Uterus (tissue), 4 donors: ENCODE results near the gene RD3L. TPM values are rescaled to one million over a fixed set of nuclear protein-coding genes. Genes with fewer than 3 reads are reported as not detected.
"Not testable (repeated sequence)": the region's sequence is repeated elsewhere in the genome, so short reads cannot be mapped to it uniquely, and the experiment has no call there.

ENCODE experiments used
- DNase-seq, 2 donors: peaks; one replicate each; pipeline ENCODE4 v3.0.0-alpha.2; 2019 to 2020
- H3K27ac ChIP-seq, 2 donors: fragments of 200-600 bp; sonication (generic); 1 replicate in 1 of 2; 2 replicates in 1 of 2; pipeline ENCODE4 v1.5.1; 2016 to 2018
- H3K27me3 ChIP-seq, 2 donors: fragments of 200-600 bp; sonication (generic); one replicate each; pipeline ENCODE4 v1.5.1; 2018 to 2019; ENCODE audit warnings: control low read depth in 1 of 2
- H3K36me3 ChIP-seq, 2 donors: fragments of 200-600 bp; sonication (generic); one replicate each; pipeline ENCODE4 v1.5.1; 2019; ENCODE audit warnings: control low read depth in 1 of 2
- H3K4me1 ChIP-seq, 2 donors: fragments of 200-600 bp; sonication (generic); one replicate each; pipeline ENCODE4 v1.5.1; 2018 to 2019; ENCODE audit warnings: control low read depth in 1 of 2
- H3K4me3 ChIP-seq, 2 donors: fragments of 200-600 bp; sonication (generic); 1 replicate in 1 of 2; 2 replicates in 1 of 2; pipeline ENCODE4 v1.5.1; 2018 to 2019; ENCODE audit warnings: mild to moderate bottlenecking in 1 of 2
- H3K9me3 ChIP-seq, 2 donors: fragments of 200-600 bp; sonication (generic); one replicate each; pipeline ENCODE4 v1.5.1; 2019; ENCODE audit warnings: control low read depth in 1 of 2
- POLR2A ChIP-seq, 2 donors: fragments of 450-650 bp; IDR thresholded peaks; one replicate each; pipeline ENCODE4 v1.6.1; 2016; ENCODE audit warnings: antibody characterized with exemption in 2 of 2, mild to moderate bottlenecking in 1 of 2, moderate library complexity in 1 of 2
- intact Hi-C: fragments of 100-400 bp; cut with DNase I; formaldehyde crosslinking; loops from one replicate; pipeline ENCODE4 v1.15.1; 2023; ENCODE audit warnings: low total_unique reads
- total RNA-seq, 4 donors: library from RNA; depleted of rRNA in 3 of 4; stranded (reverse); fragments of >200 nt in 3 of 4; gene quantifications; one replicate each; pipeline versions ENCODE4 v1.1.0 to v1.2.4, GENCODE V29; 2014 to 2023
- TF ChIP-seq, protein P1 (sequence below), 4 experiments: fragments of 200-600 bp in 2 of 4; fragments of 450-650 bp in 2 of 4; sonication (generic) in 2 of 4; IDR thresholded peaks; one replicate each; pipeline ENCODE4 v1.5.1; 2016 to 2019; ENCODE audit warnings: antibody characterized with exemption in 4 of 4, mild to moderate bottlenecking in 2 of 4, moderate library complexity in 1 of 4
- donor health status: DM: yes; HTN: yes; CAD: no.

RD3L gene
- total RNA-seq, 4 donors from 2014 or later = not detected

DNA sequence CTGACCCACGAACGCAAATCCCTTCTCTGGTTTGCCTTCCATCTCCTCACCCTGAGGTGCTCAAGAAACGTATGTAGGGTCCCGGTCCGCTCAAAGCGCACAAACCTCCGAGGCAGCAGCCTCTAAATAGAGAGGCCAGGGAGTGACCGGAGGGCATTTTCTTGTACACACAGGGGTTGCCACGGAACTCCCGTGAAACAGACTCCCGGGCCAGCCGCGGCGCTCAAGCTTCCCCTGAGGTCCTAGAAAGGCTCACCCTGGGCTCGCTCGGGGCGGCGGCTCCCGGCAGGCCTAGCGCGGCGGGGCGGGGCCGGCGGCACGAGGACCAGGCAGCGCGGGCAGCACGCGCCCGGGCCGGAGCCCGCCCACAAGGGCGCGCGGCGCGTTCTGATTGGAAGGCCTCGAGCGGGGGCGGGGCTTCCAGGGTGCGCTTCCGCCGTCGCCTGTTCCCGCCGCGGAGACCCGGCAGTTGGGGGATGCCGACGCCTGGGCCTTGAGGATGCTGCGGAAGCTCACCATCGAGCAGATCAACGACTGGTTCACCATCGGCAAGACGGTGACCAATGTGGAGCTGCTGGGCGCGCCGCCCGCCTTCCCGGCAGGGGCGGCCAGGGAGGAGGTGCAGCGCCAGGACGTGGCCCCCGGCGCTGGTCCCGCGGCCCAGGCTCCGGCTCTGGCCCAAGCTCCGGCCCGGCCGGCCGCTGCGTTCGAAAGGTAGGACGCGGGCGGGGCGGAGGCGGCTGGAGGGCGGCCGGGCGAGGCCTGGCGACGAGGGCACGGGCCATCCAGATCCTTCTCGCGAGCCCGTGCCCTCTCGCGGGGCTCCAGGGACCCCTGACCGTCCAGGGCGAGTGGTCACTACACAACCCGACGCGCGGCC is 14.1 kb downstream of the RD3L start, which contains the start of gene TDRD9:
TDRD9 (plus strand) TSS at position 446 of the 880 bp plus-strand sequence; CDS start at position 500, 54 bp downstream.
- peaks cover 0 to under 1% of the 10 kb centered on the region in 2 donors for H3K27me3 ChIP-seq
- TF ChIP-seq, protein P1, sequence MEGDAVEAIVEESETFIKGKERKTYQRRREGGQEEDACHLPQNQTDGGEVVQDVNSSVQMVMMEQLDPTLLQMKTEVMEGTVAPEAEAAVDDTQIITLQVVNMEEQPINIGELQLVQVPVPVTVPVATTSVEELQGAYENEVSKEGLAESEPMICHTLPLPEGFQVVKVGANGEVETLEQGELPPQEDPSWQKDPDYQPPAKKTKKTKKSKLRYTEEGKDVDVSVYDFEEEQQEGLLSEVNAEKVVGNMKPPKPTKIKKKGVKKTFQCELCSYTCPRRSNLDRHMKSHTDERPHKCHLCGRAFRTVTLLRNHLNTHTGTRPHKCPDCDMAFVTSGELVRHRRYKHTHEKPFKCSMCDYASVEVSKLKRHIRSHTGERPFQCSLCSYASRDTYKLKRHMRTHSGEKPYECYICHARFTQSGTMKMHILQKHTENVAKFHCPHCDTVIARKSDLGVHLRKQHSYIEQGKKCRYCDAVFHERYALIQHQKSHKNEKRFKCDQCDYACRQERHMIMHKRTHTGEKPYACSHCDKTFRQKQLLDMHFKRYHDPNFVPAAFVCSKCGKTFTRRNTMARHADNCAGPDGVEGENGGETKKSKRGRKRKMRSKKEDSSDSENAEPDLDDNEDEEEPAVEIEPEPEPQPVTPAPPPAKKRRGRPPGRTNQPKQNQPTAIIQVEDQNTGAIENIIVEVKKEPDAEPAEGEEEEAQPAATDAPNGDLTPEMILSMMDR (IDR thresholded peaks at IDR 0.05) = no peak
- TF ChIP-seq POLR2A (IDR thresholded peaks at IDR 0.05) = no peak
- no peak within 1 kb of the TSS for H3K4me3 ChIP-seq
- intact Hi-C loops = no loop called here
- H3K27ac ChIP-seq = no peak within 1 kb of the TSS
- DNase-seq = no peak
- no peaks in the 10 kb centered on the region for H3K36me3 ChIP-seq
- H3K4me1 ChIP-seq = no peaks in the 10 kb centered on the region
- no peaks in the 10 kb centered on the region for H3K9me3 ChIP-seq

DNA sequence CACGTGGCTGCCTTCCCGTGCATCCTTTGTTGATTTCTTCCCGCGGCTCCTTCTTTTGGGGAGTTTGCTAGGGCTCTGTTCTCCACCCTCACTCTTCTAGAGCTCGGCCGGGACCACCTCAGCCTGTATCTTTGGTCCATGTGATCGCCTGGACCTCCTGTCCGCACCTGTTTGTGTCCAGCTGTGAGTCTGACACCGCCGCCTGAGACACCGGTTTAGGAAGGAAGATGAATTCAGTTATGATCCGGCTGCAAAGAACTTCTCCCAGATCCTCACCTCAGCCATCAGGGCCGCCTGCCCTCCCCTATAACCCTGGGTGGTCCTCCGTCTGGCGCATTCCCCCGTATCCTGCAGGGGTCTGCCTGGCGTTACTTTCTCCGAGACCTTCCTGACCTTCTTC is 14.8 kb downstream of the RD3L start:
- no peak for DNase-seq
- intact Hi-C loops = no loop called here
- no peaks in the 10 kb centered on the region for H3K4me1 ChIP-seq
- H3K9me3 ChIP-seq = no peaks in the 10 kb centered on the region
- H3K36me3 ChIP-seq = no peaks in the 10 kb centered on the region
- H3K27ac ChIP-seq = no peak overlapping the region
- no peak for TF ChIP-seq POLR2A (IDR thresholded peaks at IDR 0.05)
- TF ChIP-seq, protein P1 (IDR thresholded peaks at IDR 0.05) = no peak
- no peak overlapping the region for H3K4me3 ChIP-seq
- peaks cover 5 to 7% of the 10 kb centered on the region in 2 donors for H3K27me3 ChIP-seq

DNA sequence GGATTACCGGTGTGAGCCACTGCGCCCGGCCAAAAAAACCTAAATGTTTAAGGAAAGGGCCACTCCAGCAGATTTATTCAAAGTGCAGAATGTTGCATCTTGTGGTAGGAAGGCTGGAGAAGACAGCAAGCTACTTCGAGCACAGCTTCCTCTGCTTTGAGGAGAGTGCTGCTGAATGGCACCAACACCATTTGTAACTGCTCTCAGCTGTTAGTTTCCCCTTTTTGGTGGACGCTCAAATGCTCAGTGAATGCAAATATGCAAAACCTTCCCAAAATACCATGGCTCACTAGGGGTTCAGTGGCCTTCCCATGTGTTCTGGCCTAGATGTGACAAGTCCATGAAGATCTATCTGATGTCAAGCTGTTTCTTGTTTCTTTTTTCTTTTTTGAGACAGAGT is 17.0 kb downstream of the RD3L start:
- Histone ChIP-seq H3K4me3 (no peak overlapping the region), H3K36me3 (no peaks in the 10 kb centered on the region), H3K9me3 (no peaks in the 10 kb centered on the region), H3K27ac (no peak overlapping the region), H3K27me3 (peaks cover 7 to 8% of the 10 kb centered on the region in 2 donors), H3K4me1 (no peaks in the 10 kb centered on the region)
- TF ChIP-seq POLR2A (IDR thresholded peaks at IDR 0.05) = no peak
- TF ChIP-seq, protein P1 (IDR thresholded peaks at IDR 0.05) = no peak
- intact Hi-C loops = no loop called here
- no peak for DNase-seq

DNA sequence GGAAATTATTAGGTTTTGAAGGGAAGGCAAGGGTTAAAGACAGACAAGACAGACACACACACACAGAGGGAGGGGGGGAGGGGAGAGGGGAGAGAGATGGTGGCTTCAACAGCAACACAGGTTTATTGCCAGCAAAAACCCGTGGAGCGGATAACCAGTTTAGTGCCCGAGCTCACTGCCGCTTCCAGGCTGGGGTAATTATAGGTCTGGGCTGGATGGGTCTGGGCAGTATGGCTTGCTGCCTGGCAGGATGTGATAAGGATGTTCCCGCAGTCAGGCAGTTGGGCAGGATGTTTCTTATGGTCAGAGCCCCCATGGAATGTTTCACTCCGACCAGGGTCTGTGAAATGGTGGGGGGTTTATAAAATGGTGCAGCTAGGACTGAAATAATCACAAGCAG is 18.5 kb downstream of the RD3L start:
- Histone ChIP-seq H3K4me3 (no peak overlapping the region), H3K27ac (no peak overlapping the region), H3K4me1 (no peaks in the 10 kb centered on the region), H3K9me3 (no peaks in the 10 kb centered on the region), H3K27me3 (peaks cover 7 to 8% of the 10 kb centered on the region in 2 donors), H3K36me3 (no peaks in the 10 kb centered on the region)
- DNase-seq = no peak
- TF ChIP-seq, protein P1 (IDR thresholded peaks at IDR 0.05) = no peak
- no peak for TF ChIP-seq POLR2A (IDR thresholded peaks at IDR 0.05)
- intact Hi-C loops = no loop called here

DNA sequence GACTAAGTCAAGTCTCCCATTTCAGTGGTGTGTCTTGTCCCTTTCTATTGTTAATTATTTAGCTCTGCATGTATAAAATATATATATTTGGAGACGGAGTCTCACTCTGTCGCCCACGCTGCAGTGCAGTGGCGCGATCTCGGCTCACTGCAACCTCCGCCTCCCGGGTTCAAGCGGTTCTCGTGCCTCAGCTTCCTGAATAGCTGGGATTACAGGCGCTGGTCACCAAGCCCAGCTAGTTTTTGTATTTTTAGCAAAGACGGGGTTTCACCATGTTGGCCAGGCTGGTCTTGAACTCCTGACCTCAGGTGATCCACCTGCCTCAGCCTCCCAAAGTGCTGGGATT is 20.5 kb downstream of the RD3L start:
- intact Hi-C loops, H3K27me3 ChIP-seq, H3K36me3 ChIP-seq, H3K9me3 ChIP-seq, DNase-seq, H3K27ac ChIP-seq, H3K4me1 ChIP-seq: not testable (repeated sequence)
- peak overlapping the region; percentile 93 to 97 for H3K4me3 ChIP-seq
